OCI-LY7 (cell line): ENCODE data around the gene RRAD. TPM values are rescaled to one million over a fixed set of nuclear protein-coding genes. Genes with fewer than 3 reads are reported as not detected.
A peak's percentile ranks its signal among the peaks of the same experiment; 100 is the strongest.

Source experiments
- BruUV-seq: library from RNA; stranded (reverse); fragments of 400-500 nt; replicated peaks from 2 replicates; lab custom pipeline; 2021; lab: Mats Ljungman, UMichigan
- CTCF ChIA-PET: fragments of 300-600 bp; sonication (Branson Sonifier 250); formaldehyde crosslinking; loops from one replicate; lab custom pipeline; 2022; ENCODE audit warnings: antibody characterized with exemption; ENCODE audit not compliant: unreplicated experiment; lab: Charles Lee
- POLR2A ChIA-PET: fragments of 300-600 bp; sonication (Branson Sonifier 250); formaldehyde crosslinking; loops from one replicate; lab custom pipeline; 2022; ENCODE audit warnings: antibody characterized with exemption; lab: Charles Lee
- DNase-seq: peaks from one replicate; pipeline ENCODE4 v3.0.0-alpha.2; 2015; ENCODE audit warnings: low spot score
- H2AFZ ChIP-seq: fragments of 200-600 bp; sonication (generic), shearing (Covaris generic); 2 replicates; pipeline ENCODE4 v1.6.1; 2014; ENCODE audit warnings: mild to moderate bottlenecking, antibody characterized with exemption, low read length, moderate library complexity
- H3K27ac ChIP-seq: fragments of 200-600 bp; sonication (generic); 2 replicates; pipeline ENCODE4 v1.5.1; 2014; ENCODE audit warnings: mixed run types, low read depth, mild to moderate bottlenecking, moderate library complexity, low read length, inconsistent platforms; ENCODE audit not compliant: poor library complexity, severe bottlenecking
- H3K36me3 ChIP-seq: fragments of 200-600 bp; sonication (generic); 2 replicates; pipeline ENCODE4 v1.6.1; 2014; ENCODE audit warnings: mild to moderate bottlenecking, antibody characterized with exemption, low read length, moderate library complexity, mixed read lengths; ENCODE audit not compliant: insufficient read depth
- H3K4me1 ChIP-seq: fragments of 200-600 bp; sonication (generic); 2 replicates; pipeline ENCODE4 v1.5.1; 2014; ENCODE audit warnings: mild to moderate bottlenecking, low read length; ENCODE audit not compliant: insufficient read depth, poor library complexity, severe bottlenecking
- H3K4me2 ChIP-seq: fragments of 200-600 bp; sonication (generic); 2 replicates; pipeline ENCODE4 v1.6.1; 2014; ENCODE audit warnings: mild to moderate bottlenecking, low read length
- H3K4me3 ChIP-seq: fragments of 200-600 bp; sonication (generic); 2 replicates; pipeline ENCODE4 v1.5.1; 2014; ENCODE audit warnings: mild to moderate bottlenecking, low read depth, low read length; ENCODE audit not compliant: poor library complexity, severe bottlenecking
- H3K79me2 ChIP-seq: fragments of 200-600 bp; sonication (generic); 2 replicates; pipeline ENCODE4 v1.6.1; 2016; ENCODE audit warnings: low read depth, mild to moderate bottlenecking, low read length, moderate library complexity, mixed read lengths; ENCODE audit not compliant: insufficient read depth
- H3K9me2 ChIP-seq: fragments of 200-600 bp; sonication (generic); 2 replicates; pipeline ENCODE4 v1.6.1; 2016; ENCODE audit warnings: mild to moderate bottlenecking, low read length, mixed read lengths; ENCODE audit not compliant: insufficient read depth
- H3K9me3 ChIP-seq: fragments of 200-600 bp; sonication (generic); 2 replicates; pipeline ENCODE4 v1.6.1; 2014; ENCODE audit warnings: mild to moderate bottlenecking, mixed run types, low read length, mixed read lengths
- H4K20me1 ChIP-seq: fragments of 200-600 bp; sonication (generic); 2 replicates; pipeline ENCODE4 v1.6.1; 2014; ENCODE audit warnings: mild to moderate bottlenecking, antibody characterized with exemption, low read length, moderate library complexity, mixed read lengths; ENCODE audit not compliant: insufficient read depth
- CTCF ChIP-seq: fragments of 200-600 bp; sonication (generic); conservative IDR thresholded peaks from 2 replicates; pipeline ENCODE4 v1.5.1; 2014; ENCODE audit warnings: mild to moderate bottlenecking, antibody characterized with exemption, low read length, moderate library complexity, mixed read lengths
- EZH2phosphoT487 ChIP-seq: fragments of 200-600 bp; sonication (generic); IDR thresholded peaks from 2 replicates; pipeline ENCODE4 v1.6.1; 2018; ENCODE audit warnings: low read depth, borderline replicate concordance, mild to moderate bottlenecking, mixed run types, antibody characterized with exemption, low read length, moderate library complexity, mixed read lengths
- intact Hi-C: fragments of 100-400 bp; cut with micrococcal nuclease; formaldehyde crosslinking; loops from one replicate; pipeline ENCODE4 v1.10.0; 2022; ENCODE audit not compliant: unreplicated experiment
- total RNA-seq, 2 experiments: library from RNA; depleted of rRNA in 1 of 2; stranded (reverse); fragments of >200 nt in 1 of 2; shearing (Covaris generic) in 1 of 2; gene quantifications; 2 replicates each; pipeline ENCODE4 v1.2.3, GENCODE V29; 2014 to 2022

RRAD gene
- total RNA-seq, 2 experiments from 2014 or later, result 0.09 TPM; not detected in 1

GRCh38 chr16:66878067-66878466 lies 47.3 kb downstream of the RRAD start:
- Histone ChIP-seq H4K20me1 (no peaks in the 10 kb centered on the region), H3K27ac (peak overlapping the region; percentile 64), H3K4me3 (peak overlapping the region; percentile 15), H3K36me3 (no peaks in the 10 kb centered on the region), H3K9me2 (no peaks in the 10 kb centered on the region), H3K4me2 (peak overlapping the region; percentile 57), H3K79me2 (peaks cover 9% of the 10 kb centered on the region; the same call in 1 of the 2 replicates), H3K4me1 (peaks cover 55% of the 10 kb centered on the region), H2AFZ (peak overlapping the region; percentile 68), H3K9me3 (peaks cover 6% of the 10 kb centered on the region; the same call in 1 of the 2 replicates)
- BruUV-seq, result no TSS peak
- POLR2A ChIA-PET, result interaction anchor here (0.6 kb wide), 1 partner anchor 28 kb away, joined by 6 read pairs; no protein-coding TSS in a partner anchor
- peak; percentile 73 for DNase-seq
- TF ChIP-seq CTCF, result no peak
- no peak for TF ChIP-seq EZH2phosphoT487
- intact Hi-C loops, result no loop called here
- CTCF ChIA-PET, result no interaction called here

- TF ChIP-seq EZH2phosphoT487, result no peak
- Histone ChIP-seq H4K20me1 (no peaks in the 10 kb centered on the region), H3K4me2 (no peak overlapping the region), H3K4me3 (no peak overlapping the region), H3K9me3 (peaks cover 6% of the 10 kb centered on the region; the same call in 1 of the 2 replicates), H3K9me2 (no peaks in the 10 kb centered on the region), H3K79me2 (no peaks in the 10 kb centered on the region), H3K36me3 (no peaks in the 10 kb centered on the region), H3K4me1 (peaks cover 44% of the 10 kb centered on the region), H2AFZ (peak overlapping the region; percentile 59; the same call in 1 of the 2 replicates), H3K27ac (peak overlapping the region; percentile 58)
- BruUV-seq, result no TSS peak
- CTCF ChIA-PET, result interaction anchor here (0.6 kb wide), 3 partner anchors 122 to 212 kb away, joined by 3 to 5 read pairs (median 4); no protein-coding TSS in a partner anchor
- POLR2A ChIA-PET, result interaction anchor here (0.5 to 1.1 kb wide), 3 partner anchors 53 to 180 kb away, joined by 3 to 4 read pairs (median 3); no protein-coding TSS in a partner anchor
- peak; percentile 15 for DNase-seq
- intact Hi-C loops, result no loop called here
Measured at GRCh38 chr16:66874079-66874775, 51.1 kb downstream of the RRAD start.

GRCh38 chr16:66873685-66874055 lies 51.7 kb downstream of the RRAD start:
- POLR2A ChIA-PET, result interaction anchor here (0.5 to 1.1 kb wide), 2 partner anchors 9 to 136 kb away, joined by 3 to 4 read pairs; no protein-coding TSS in a partner anchor
- CTCF ChIA-PET, result interaction anchor here (1.6 kb wide), 1 partner anchor 43 kb away, joined by 6 read pairs; the partner anchor contains the start of gene NAE1
- no peaks in the 10 kb centered on the region for H3K79me2 ChIP-seq

More at GRCh38 chr16:66873685-66874055, 51.7 kb downstream of the RRAD start:
- TF ChIP-seq CTCF, result no peak
- no peak for TF ChIP-seq EZH2phosphoT487
- H3K4me3 ChIP-seq, result peak overlapping the region; percentile 37
- H3K4me2 ChIP-seq, result no peak overlapping the region; the same call in 1 of the 2 replicates
- peaks cover 42% of the 10 kb centered on the region for H3K4me1 ChIP-seq
- H3K9me3 ChIP-seq, result peaks cover 6% of the 10 kb centered on the region; the same call in 1 of the 2 replicates
- intact Hi-C loops, result loop anchor here (2.0 kb wide), 3 partner anchors 43 to 467 kb away; partner anchors contain the start of gene NAE1
- no peaks in the 10 kb centered on the region for H4K20me1 ChIP-seq
- H2AFZ ChIP-seq, result no peak overlapping the region
- H3K36me3 ChIP-seq, result no peaks in the 10 kb centered on the region
- peak overlapping the region; percentile 42 for H3K27ac ChIP-seq
- no TSS peak for BruUV-seq
- no peaks in the 10 kb centered on the region for H3K9me2 ChIP-seq
- DNase-seq, result no peak
